Measurements from ENCODE around the gene TRIP6.

- TF ChIP-seq, protein P1, sequence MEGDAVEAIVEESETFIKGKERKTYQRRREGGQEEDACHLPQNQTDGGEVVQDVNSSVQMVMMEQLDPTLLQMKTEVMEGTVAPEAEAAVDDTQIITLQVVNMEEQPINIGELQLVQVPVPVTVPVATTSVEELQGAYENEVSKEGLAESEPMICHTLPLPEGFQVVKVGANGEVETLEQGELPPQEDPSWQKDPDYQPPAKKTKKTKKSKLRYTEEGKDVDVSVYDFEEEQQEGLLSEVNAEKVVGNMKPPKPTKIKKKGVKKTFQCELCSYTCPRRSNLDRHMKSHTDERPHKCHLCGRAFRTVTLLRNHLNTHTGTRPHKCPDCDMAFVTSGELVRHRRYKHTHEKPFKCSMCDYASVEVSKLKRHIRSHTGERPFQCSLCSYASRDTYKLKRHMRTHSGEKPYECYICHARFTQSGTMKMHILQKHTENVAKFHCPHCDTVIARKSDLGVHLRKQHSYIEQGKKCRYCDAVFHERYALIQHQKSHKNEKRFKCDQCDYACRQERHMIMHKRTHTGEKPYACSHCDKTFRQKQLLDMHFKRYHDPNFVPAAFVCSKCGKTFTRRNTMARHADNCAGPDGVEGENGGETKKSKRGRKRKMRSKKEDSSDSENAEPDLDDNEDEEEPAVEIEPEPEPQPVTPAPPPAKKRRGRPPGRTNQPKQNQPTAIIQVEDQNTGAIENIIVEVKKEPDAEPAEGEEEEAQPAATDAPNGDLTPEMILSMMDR (IDR thresholded peaks at IDR 0.05), result no peak
- TF ChIP-seq POLR2A (IDR thresholded peaks at IDR 0.05), result no peak
Observed at GRCh38 chr7:100878013-100878412, 10.8 kb downstream of the TRIP6 start.
